H1 (cell line): Measurements from ENCODE around the gene HEBP1. TPM values are rescaled to one million over a fixed set of nuclear protein-coding genes. Genes with fewer than 3 reads are reported as not detected.

Source experiments
- CTCF ChIA-PET: fragments of 300-600 bp; sonication (Branson Sonifier 250); formaldehyde crosslinking; loops from one replicate; lab custom pipeline; 2021; ENCODE audit not compliant: partially characterized antibody; lab: Charles Lee
- POLR2A ChIA-PET: fragments of 300-600 bp; sonication (Branson Sonifier 250); formaldehyde crosslinking; loops from one replicate; lab custom pipeline; 2021; ENCODE audit warnings: inconsistent platforms; ENCODE audit not compliant: partially characterized antibody; lab: Charles Lee
- DNase-seq, 2 experiments: peaks; one replicate each; pipeline versions ENCODE4 v3.0.0 to v3.0.0-alpha.2; 2010 to 2022; ENCODE audit warnings: low spot score in 2 of 2, low read depth in 1 of 2, mixed read lengths in 1 of 2
- FAIRE-seq: peaks from 2 replicates; lab custom pipeline; 2011; peaks lifted over from hg19 to GRCh38; lab: Jason Lieb, UNC
- H2AFZ ChIP-seq: 2 replicates; pipeline ENCODE4 v1.8.1; 2012; ENCODE audit warnings: low read length, inconsistent platforms
- H2AK5ac ChIP-seq: 2 replicates; pipeline ENCODE4 v1.6.1; 2013; ENCODE audit warnings: low read depth, low read length
- H2BK120ac ChIP-seq: replicated peaks from 2 replicates; pipeline ENCODE3; 2013; ENCODE audit warnings: low read depth, low read length, inconsistent platforms
- H2BK12ac ChIP-seq: 2 replicates; pipeline ENCODE4 v1.6.1; 2013; ENCODE audit warnings: low read depth, low read length
- H2BK15ac ChIP-seq: 2 replicates; pipeline ENCODE4 v1.6.1; 2013; ENCODE audit warnings: low read length
- H2BK20ac ChIP-seq: 2 replicates; pipeline ENCODE4 v1.6.1; 2013; ENCODE audit warnings: low read length
- H2BK5ac ChIP-seq: 2 replicates; pipeline ENCODE4 v1.6.1; 2013; ENCODE audit warnings: low read depth, low read length
- H3K14ac ChIP-seq: 2 replicates; pipeline ENCODE4 v1.6.1; 2013; ENCODE audit warnings: inconsistent platforms; ENCODE audit not compliant: insufficient read length
- H3K18ac ChIP-seq: 2 replicates; pipeline ENCODE4 v1.6.1; 2013; ENCODE audit warnings: low read length; ENCODE audit errors: extremely low read depth
- H3K23ac ChIP-seq: 2 replicates; pipeline ENCODE4 v1.6.1; 2013; ENCODE audit warnings: inconsistent platforms; ENCODE audit not compliant: insufficient read length
- H3K23me2 ChIP-seq: 2 replicates; pipeline ENCODE4 v1.6.1; 2013; ENCODE audit warnings: low read depth, low read length
- H3K27ac ChIP-seq: 2 replicates; pipeline ENCODE4 v1.6.1; 2011; ENCODE audit warnings: low read depth, low read length, inconsistent platforms
- H3K27me3 ChIP-seq, 4 experiments: replicated peaks in 1 of 4; 1 replicate in 1 of 4; 2 replicates in 3 of 4; pipeline versions ENCODE4 v1.6.1 to v1.8.1; 2011 to 2013; ENCODE audit warnings: low read length in 3 of 4, mild to moderate bottlenecking in 3 of 4, inconsistent platforms in 2 of 4, mixed read lengths in 2 of 4, moderate library complexity in 1 of 4; ENCODE audit not compliant: control insufficient read depth in 3 of 4, insufficient read depth in 3 of 4; ENCODE audit errors: extremely low read depth in 1 of 4
- H3K36me3 ChIP-seq, 4 experiments: 2 replicates each; pipeline versions ENCODE4 v1.6.1 to v1.8.1; 2011 to 2013; ENCODE audit warnings: mild to moderate bottlenecking in 4 of 4, low read length in 3 of 4, moderate library complexity in 2 of 4, control low read depth in 1 of 4, inconsistent platforms in 1 of 4; ENCODE audit not compliant: insufficient read depth in 4 of 4, control insufficient read depth in 2 of 4
- H3K4ac ChIP-seq: replicated peaks from 2 replicates; pipeline ENCODE3; 2013; ENCODE audit warnings: low read length, low read depth, mixed read lengths, inconsistent platforms; ENCODE audit not compliant: insufficient read length
- H3K4me1 ChIP-seq, 4 experiments: replicated peaks in 1 of 4; 1 replicate in 1 of 4; 2 replicates in 3 of 4; pipeline versions ENCODE4 v1.6.1 to v1.8.1; 2011 to 2013; ENCODE audit warnings: low read length in 3 of 4, inconsistent platforms in 2 of 4, mixed read lengths in 1 of 4; ENCODE audit not compliant: insufficient read depth in 4 of 4, control insufficient read depth in 3 of 4
- H3K4me2 ChIP-seq, 2 experiments: 2 replicates each; pipeline versions ENCODE4 v1.6.1 to v1.8.1; 2011 to 2013; ENCODE audit warnings: low read depth in 2 of 2, low read length in 2 of 2, control low read depth in 1 of 2, inconsistent platforms in 1 of 2, mild to moderate bottlenecking in 1 of 2; ENCODE audit not compliant: insufficient read depth in 1 of 2
- H3K4me3 ChIP-seq, 4 experiments: fragments of 200-600, 300-600 bp in 1 of 4; sonication (generic), shearing (Covaris generic), sonication (Bioruptor Twin) in 1 of 4; 2 replicates each; pipeline versions ENCODE4 v1.5.1 to v1.8.1; 2011 to 2016; ENCODE audit warnings: low read length in 4 of 4, low read depth in 3 of 4, control low read depth in 2 of 4, inconsistent platforms in 2 of 4, mild to moderate bottlenecking in 2 of 4, mixed read lengths in 1 of 4, moderate library complexity in 1 of 4; ENCODE audit not compliant: insufficient read depth in 2 of 4; ENCODE audit errors: extremely low read depth in 1 of 4
- H3K56ac ChIP-seq: replicated peaks from 2 replicates; pipeline ENCODE3; 2013; ENCODE audit warnings: low read depth, mild to moderate bottlenecking, mixed read lengths, low read length, inconsistent platforms; ENCODE audit not compliant: insufficient read length
- H3K79me1 ChIP-seq: 2 replicates; pipeline ENCODE4 v1.6.1; 2013; ENCODE audit warnings: low read depth, low read length, control low read depth
- H3K79me2 ChIP-seq, 2 experiments: 2 replicates each; pipeline versions ENCODE4 v1.6.1 to v1.8.1; 2012 to 2013; ENCODE audit warnings: low read length in 2 of 2, mild to moderate bottlenecking in 2 of 2, inconsistent platforms in 1 of 2; ENCODE audit not compliant: insufficient read depth in 2 of 2, control insufficient read depth in 1 of 2
- H3K9ac ChIP-seq, 4 experiments: replicated peaks in 1 of 4; 1 replicate in 1 of 4; 2 replicates in 3 of 4; pipeline versions ENCODE4 v1.6.1 to v1.8.1; 2011 to 2013; ENCODE audit warnings: low read depth in 3 of 4, low read length in 3 of 4, control low read depth in 2 of 4, mild to moderate bottlenecking in 2 of 4, moderate library complexity in 2 of 4, inconsistent platforms in 1 of 4; ENCODE audit errors: extremely low read depth in 1 of 4
- H3K9me3 ChIP-seq, 2 experiments: 2 replicates each; pipeline versions ENCODE4 v1.6.1 to v1.8.1; 2012 to 2013; ENCODE audit warnings: mild to moderate bottlenecking in 2 of 2, moderate library complexity in 2 of 2, control low read depth in 1 of 2, inconsistent platforms in 1 of 2, low read depth in 1 of 2, low read length in 1 of 2, mixed read lengths in 1 of 2; ENCODE audit not compliant: insufficient read depth in 2 of 2
- H4K20me1 ChIP-seq, 2 experiments: replicated peaks in 1 of 2; 2 replicates each; pipeline versions ENCODE3 to v1.8.1; 2011 to 2013; ENCODE audit warnings: inconsistent platforms in 2 of 2, low read length in 2 of 2, mild to moderate bottlenecking in 1 of 2; ENCODE audit not compliant: insufficient read depth in 2 of 2, control insufficient read depth in 1 of 2
- H4K5ac ChIP-seq: 2 replicates; pipeline ENCODE4 v1.6.1; 2013; ENCODE audit warnings: low read length, low read depth, mixed read lengths, inconsistent platforms; ENCODE audit not compliant: insufficient read length
- H4K8ac ChIP-seq: 2 replicates; pipeline ENCODE4 v1.8.0; 2013; ENCODE audit warnings: mild to moderate bottlenecking, moderate library complexity, low read length, inconsistent platforms; ENCODE audit not compliant: insufficient read depth; ENCODE audit errors: extremely low read depth
- H4K91ac ChIP-seq: replicated peaks from 2 replicates; pipeline ENCODE3; 2013; ENCODE audit warnings: low read length, mixed read lengths, inconsistent platforms; ENCODE audit not compliant: insufficient read length
- CREB1 ChIP-seq: IDR thresholded peaks from 2 replicates; pipeline ENCODE4 v1.6.1; 2012; ENCODE audit warnings: inconsistent platforms
- KDM5A ChIP-seq: fragments of 200-600 bp; IDR thresholded peaks from 2 replicates; pipeline ENCODE4 v1.7.1; 2012; ENCODE audit warnings: mild to moderate bottlenecking, low read length, inconsistent platforms, mixed read lengths
- POLR2AphosphoS5 ChIP-seq: IDR thresholded peaks from 2 replicates; pipeline ENCODE4 v1.6.1; 2011; ENCODE audit warnings: low read depth, low read length
- POU5F1 ChIP-seq: IDR thresholded peaks from 2 replicates; pipeline ENCODE4 v1.6.1; 2011; ENCODE audit warnings: low read depth, mild to moderate bottlenecking, low read length, moderate library complexity
- SRF ChIP-seq: IDR thresholded peaks from 2 replicates; pipeline ENCODE4 v1.6.1; 2011; ENCODE audit warnings: mild to moderate bottlenecking, low read depth, low read length, moderate library complexity
- WGBS, 2 experiments: shearing (Covaris generic) in 1 of 2; methylation state at CpG; one replicate each; pipeline versions ENCODE4 v1.1.6 to v1.1.7; 2013 to 2015; ENCODE audit warnings: low lambda C conversion rate in 2 of 2, mixed read lengths in 2 of 2, inconsistent platforms in 1 of 2, low coverage in 1 of 2, missing lambda C conversion rate in 1 of 2; ENCODE audit not compliant: insufficient replicate concordance in 2 of 2, insufficient coverage in 1 of 2, insufficient read length in 1 of 2; ENCODE audit errors: extremely low coverage in 1 of 2, missing lambda C conversion rate in 1 of 2; 5-methylcytosine and 5-hydroxymethylcytosine counted together
- polyA plus RNA-seq, 7 experiments: library from polyadenylated mRNA; depleted of rRNA in 3 of 7; stranded (reverse) in 5 of 7; unstranded in 2 of 7; fragments of >200 nt in 5 of 7; fragments of 200-250 nt in 2 of 7; gene quantifications; 1 replicate in 5 of 7; 2 replicates in 1 of 7; 4 replicates in 1 of 7; pipeline versions ENCODE4 v1.2.1 to v1.2.3, GENCODE V29; 2011 to 2013; ENCODE audit warnings: missing spikeins in 2 of 7, mixed read lengths in 2 of 7
- total RNA-seq: library from RNA; stranded (reverse); fragmentation: NEBNext Ultra II Directional; extraction: Animal tissue kit (Norgen Biotek cat#: 25700); gene quantifications from 2 replicates; pipeline ENCODE4 v1.2.1, GENCODE V29; 2021

Gene HEBP1
- total and polyA plus RNA-seq, 2 of the 8 experiments (the other 6 are each of a cell fraction or from before 2014, with no cell fraction given): 30.8 to 56.1 TPM

- no peak overlapping the region for H3K27ac ChIP-seq
- H2BK120ac ChIP-seq: no peak overlapping the region
- no peaks in the 10 kb centered on the region for H3K4me1 ChIP-seq
- H3K27me3 ChIP-seq: no peaks in the 10 kb centered on the region
- no peak overlapping the region for H2BK15ac ChIP-seq
- no peaks in the 10 kb centered on the region for H3K23me2 ChIP-seq
- no peak overlapping the region for H3K14ac ChIP-seq
- H3K79me2 ChIP-seq: no peaks in the 10 kb centered on the region
- POLR2A ChIA-PET: interaction anchor here (0.9 kb wide), 1 partner anchor 10 kb away, joined by 3 read pairs; no protein-coding TSS in a partner anchor
- H3K79me1 ChIP-seq: no peaks in the 10 kb centered on the region
- CTCF ChIA-PET: interaction anchor here (0.7 to 1.6 kb wide), 3 partner anchors 16 to 34 kb away, joined by 3 to 4 read pairs (median 3); no protein-coding TSS in a partner anchor
- H2BK20ac ChIP-seq: no peak overlapping the region
- no peak overlapping the region for H3K56ac ChIP-seq
- H4K91ac ChIP-seq: no peak overlapping the region
- no peaks in the 10 kb centered on the region for H3K36me3 ChIP-seq
- DNase-seq (no peak), FAIRE-seq (no peak)
- H3K4ac ChIP-seq: no peak overlapping the region
- no peak overlapping the region for H2AK5ac ChIP-seq
- no peak overlapping the region for H2AFZ ChIP-seq
- no peak overlapping the region for H4K8ac ChIP-seq
- no peaks in the 10 kb centered on the region for H4K20me1 ChIP-seq
- no peak overlapping the region for H4K5ac ChIP-seq
- H3K23ac ChIP-seq: no peak overlapping the region
- no peak overlapping the region for H3K9ac ChIP-seq
- TF ChIP-seq POU5F1: no peak
- no peak for TF ChIP-seq POLR2AphosphoS5
- no peak for TF ChIP-seq SRF
- TF ChIP-seq KDM5A: no peak
- TF ChIP-seq CREB1: no peak
- TF ChIP-seq, all 59 proteins: peak for 0
- H2BK5ac ChIP-seq: no peak overlapping the region
- H3K9me3 ChIP-seq: no peaks in the 10 kb centered on the region
- H3K18ac ChIP-seq: no peak overlapping the region
- no peak overlapping the region for H2BK12ac ChIP-seq
- H3K4me3 ChIP-seq: no peak overlapping the region
- WGBS, 2 experiments: 87% methylated on average over 1 of the region's 1 CpG; no CpG with 5 or more reads in 1 of the 2 experiments
- no peak overlapping the region for H3K4me2 ChIP-seq
Measured at GRCh38 chr12:12951504-12951903, 48.6 kb downstream of the HEBP1 start.
